Measurements from ENCODE around the gene PRSS50. TPM values are rescaled to one million over a fixed set of nuclear protein-coding genes. Genes with fewer than 3 reads are reported as not detected.

PRSS50 gene
- polyA plus RNA-seq, 1 of the 3 experiments (the other 2 are of a cell fraction), result not detected

- no peak for TF ChIP-seq RFX5 (IDR thresholded peaks at IDR 0.05; ENCODE audit: low read length)
- no peak for TF ChIP-seq RXRA (IDR thresholded peaks at IDR 0.05; ENCODE audit: borderline replicate concordance, low read depth)
- TF ChIP-seq SIN3A (IDR thresholded peaks at IDR 0.05; ENCODE audit: borderline replicate concordance, low read depth, low read length), result no peak
- TF ChIP-seq TAF1 (IDR thresholded peaks at IDR 0.05; ENCODE audit: borderline replicate concordance, low read depth, low read length), result no peak
- TF ChIP-seq RAD21 (IDR thresholded peaks at IDR 0.05; ENCODE audit: low read length), result no peak
- no peak for TF ChIP-seq ZBTB33 (IDR thresholded peaks at IDR 0.05; ENCODE audit: borderline replicate concordance, low read depth)
These were observed 48.3 kb downstream of the PRSS50 start (continued) for GRCh38 chr3:46669191-46669999.

- no peak overlapping the region for H3K4me2 ChIP-seq
- 51% methylated on average over 2 of the region's 2 CpGs for WGBS (ENCODE audit: low lambda C conversion rate)
- H4K20me1 ChIP-seq (ENCODE audit: insufficient read depth), result no peaks in the 10 kb centered on the region
- CTCF ChIA-PET, result interaction anchor here (5.4 kb wide), 1 partner anchor 180 kb away, joined by 24 read pairs; no protein-coding TSS in a partner anchor
- TF ChIP-seq FOSL2 (IDR thresholded peaks at IDR 0.05; ENCODE audit: borderline replicate concordance, low read depth) (no peak), TAF1 (IDR thresholded peaks at IDR 0.05; ENCODE audit: borderline replicate concordance, low read depth, low read length) (no peak), ELF1 (IDR thresholded peaks at IDR 0.05) (no peak), POLR2AphosphoS5 (IDR thresholded peaks at IDR 0.05; ENCODE audit: low read depth, low read length) (no peak), EZH2phosphoT487 (IDR thresholded peaks at IDR 0.05; ENCODE audit: borderline replicate concordance, low read depth) (no peak), MAX (IDR thresholded peaks at IDR 0.05; ENCODE audit: low read depth) (no peak)
- H3K4me3 ChIP-seq (ENCODE audit: low read depth in 2 of 2, low read length in 1 of 2), result no peak overlapping the region
- H3K9ac ChIP-seq, result no peak overlapping the region
- DNase-seq, result peak; percentile 14
- no peaks in the 10 kb centered on the region for H3K79me2 ChIP-seq (ENCODE audit: insufficient read depth)
- no peaks in the 10 kb centered on the region for H3K9me3 ChIP-seq
- no peaks in the 10 kb centered on the region for H3K36me3 ChIP-seq (replicated peaks in 1 of 2; ENCODE audit: control insufficient read depth in 1 of 2, insufficient read depth in 2 of 2, low read length in 1 of 2)
- no peaks in the 10 kb centered on the region for H3F3A ChIP-seq (replicated peaks; ENCODE audit: insufficient read depth)
- no peak overlapping the region for H2AFZ ChIP-seq (ENCODE audit: low read depth)
- H3K27ac ChIP-seq (ENCODE audit: low read depth in 2 of 2, low read length in 1 of 2), result no peak overlapping the region
- POLR2A ChIA-PET, result no interaction called here
- peaks cover 0 to 35% of the 10 kb centered on the region in 2 experiments; a peak in 1 of 4 replicates for H3K4me1 ChIP-seq (ENCODE audit: control insufficient read depth in 1 of 2, insufficient read depth in 2 of 2, low read depth in 1 of 2, low read length in 1 of 2)
- no peaks in the 10 kb centered on the region for H3K27me3 ChIP-seq (ENCODE audit: insufficient read depth)
- no peaks in the 10 kb centered on the region for H3K9me2 ChIP-seq
These were observed 49.1 kb downstream of the PRSS50 start for GRCh38 chr3:46668591-46668990.

- WGBS (ENCODE audit: low lambda C conversion rate), result 0% methylated on average over 2 of the region's 8 CpGs
- H3K9me2 ChIP-seq, result no peaks in the 10 kb centered on the region
- H3K36me3 ChIP-seq (replicated peaks in 1 of 2; ENCODE audit: control insufficient read depth in 1 of 2, insufficient read depth in 2 of 2, low read length in 1 of 2), result no peaks in the 10 kb centered on the region
- no peaks in the 10 kb centered on the region for H3K79me2 ChIP-seq (ENCODE audit: insufficient read depth)
- H2AFZ ChIP-seq (ENCODE audit: low read depth), result no peak overlapping the region
- H3K4me3 ChIP-seq (ENCODE audit: low read depth in 2 of 2, low read length in 1 of 2), result no peak overlapping the region
- no peaks in the 10 kb centered on the region for H4K20me1 ChIP-seq (ENCODE audit: insufficient read depth)
- no peak for TF ChIP-seq JUND (IDR thresholded peaks at IDR 0.05)
- H3K9me3 ChIP-seq, result no peaks in the 10 kb centered on the region
- H3K4me1 ChIP-seq (ENCODE audit: control insufficient read depth in 1 of 2, insufficient read depth in 2 of 2, low read depth in 1 of 2, low read length in 1 of 2), result peaks cover 0 to 40% of the 10 kb centered on the region in 2 experiments; a peak in 1 of 4 replicates
- ChIA-PET POLR2A (no interaction called here), CTCF (interaction anchor here (5.4 kb wide), 1 partner anchor 179 kb away, joined by 24 read pairs; no protein-coding TSS in a partner anchor)
- H3K27ac ChIP-seq (ENCODE audit: low read depth in 2 of 2, low read length in 1 of 2), result no peak overlapping the region
- DNase-seq, result peak; percentile 6
- no peak overlapping the region for H3K9ac ChIP-seq
- no peak overlapping the region for H3K4me2 ChIP-seq
- no peaks in the 10 kb centered on the region for H3K27me3 ChIP-seq (ENCODE audit: insufficient read depth)
- no peaks in the 10 kb centered on the region for H3F3A ChIP-seq (replicated peaks; ENCODE audit: insufficient read depth)
These were observed 49.6 kb downstream of the PRSS50 start for GRCh38 chr3:46668116-46668515.
